Measurements from ENCODE around the gene CPT1C. TPM values are rescaled to one million over a fixed set of nuclear protein-coding genes. Genes with fewer than 3 reads are reported as not detected.
"Not testable (repeated sequence)": the region's sequence is repeated elsewhere in the genome, so short reads cannot be mapped to it uniquely, and the experiment has no call there.

Gene CPT1C
- total and polyA plus RNA-seq, 2 experiments from 2014 or later = 6.2 to 6.8 TPM

DNA sequence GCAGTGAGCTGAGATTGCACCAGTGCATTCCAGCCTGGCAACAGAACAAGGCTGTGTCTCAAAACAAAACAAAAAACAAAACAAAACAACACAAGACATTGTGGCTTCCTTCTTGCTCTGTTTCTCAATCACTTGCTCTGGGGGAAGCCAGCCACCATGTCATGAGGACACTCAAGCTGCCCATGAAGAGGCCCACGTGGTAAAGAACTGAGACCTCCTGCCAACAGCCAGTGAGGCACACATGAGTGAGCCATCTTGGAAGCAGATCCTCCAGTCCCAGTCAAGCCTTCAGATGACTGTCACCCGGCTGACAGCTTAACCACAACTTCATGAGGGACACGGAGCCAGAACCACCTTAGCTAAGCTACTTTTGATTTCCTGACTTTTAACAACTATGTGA lies 25.2 kb downstream of the CPT1C start:
- Histone ChIP-seq H3K9me2 (replicated peaks; ENCODE audit: insufficient read depth) (no peaks in the 10 kb centered on the region), H3K4me1 (ENCODE audit: insufficient read depth) (no peaks in the 10 kb centered on the region), H3K79me2 (no peaks in the 10 kb centered on the region), H3K36me3 (replicated peaks; ENCODE audit: insufficient read depth, low read depth) (no peaks in the 10 kb centered on the region), H3K4me3 (no peak overlapping the region), H3K27me3 (no peaks in the 10 kb centered on the region), H2AFZ (no peak overlapping the region), H3K4me2 (no peak overlapping the region), H3K9me3 (ENCODE audit: low read depth) (no peaks in the 10 kb centered on the region), H3K27ac (no peak overlapping the region), H4K20me1 (ENCODE audit: insufficient read depth, poor library complexity, severe bottlenecking) (no peaks in the 10 kb centered on the region)
- 84% methylated on average over 3 of the region's 3 CpGs for WGBS (ENCODE audit: low lambda C conversion rate, missing lambda C conversion rate)
- DNase-seq (ENCODE audit: low spot score) = no peak
- TF ChIP-seq EZH2phosphoT487 (IDR thresholded peaks at IDR 0.05; ENCODE audit: low read depth, severe bottlenecking, unreplicated experiment) (no peak), EZH2 (IDR thresholded peaks at IDR 0.05; ENCODE audit: borderline replicate concordance) (no peak)
- TF ChIP-seq, protein P1, sequence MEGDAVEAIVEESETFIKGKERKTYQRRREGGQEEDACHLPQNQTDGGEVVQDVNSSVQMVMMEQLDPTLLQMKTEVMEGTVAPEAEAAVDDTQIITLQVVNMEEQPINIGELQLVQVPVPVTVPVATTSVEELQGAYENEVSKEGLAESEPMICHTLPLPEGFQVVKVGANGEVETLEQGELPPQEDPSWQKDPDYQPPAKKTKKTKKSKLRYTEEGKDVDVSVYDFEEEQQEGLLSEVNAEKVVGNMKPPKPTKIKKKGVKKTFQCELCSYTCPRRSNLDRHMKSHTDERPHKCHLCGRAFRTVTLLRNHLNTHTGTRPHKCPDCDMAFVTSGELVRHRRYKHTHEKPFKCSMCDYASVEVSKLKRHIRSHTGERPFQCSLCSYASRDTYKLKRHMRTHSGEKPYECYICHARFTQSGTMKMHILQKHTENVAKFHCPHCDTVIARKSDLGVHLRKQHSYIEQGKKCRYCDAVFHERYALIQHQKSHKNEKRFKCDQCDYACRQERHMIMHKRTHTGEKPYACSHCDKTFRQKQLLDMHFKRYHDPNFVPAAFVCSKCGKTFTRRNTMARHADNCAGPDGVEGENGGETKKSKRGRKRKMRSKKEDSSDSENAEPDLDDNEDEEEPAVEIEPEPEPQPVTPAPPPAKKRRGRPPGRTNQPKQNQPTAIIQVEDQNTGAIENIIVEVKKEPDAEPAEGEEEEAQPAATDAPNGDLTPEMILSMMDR (IDR thresholded peaks at IDR 0.05; ENCODE audit: poor library complexity) = no peak

GRCh38 chr19:49718511-49718910 lies 27.6 kb downstream of the CPT1C start:
- Histone ChIP-seq H3K4me3 (no peak overlapping the region), H3K36me3 (replicated peaks; ENCODE audit: insufficient read depth, low read depth) (no peaks in the 10 kb centered on the region), H3K27ac (no peak overlapping the region), H3K4me1 (ENCODE audit: insufficient read depth) (no peaks in the 10 kb centered on the region), H3K9me3 (ENCODE audit: low read depth) (no peaks in the 10 kb centered on the region), H2AFZ (no peak overlapping the region), H3K27me3 (no peaks in the 10 kb centered on the region), H3K9me2 (replicated peaks; ENCODE audit: insufficient read depth) (no peaks in the 10 kb centered on the region), H3K79me2 (no peaks in the 10 kb centered on the region), H3K4me2 (no peak overlapping the region), H4K20me1 (ENCODE audit: insufficient read depth, poor library complexity, severe bottlenecking) (no peaks in the 10 kb centered on the region)
- no peak for DNase-seq (ENCODE audit: low spot score)
- WGBS (ENCODE audit: low lambda C conversion rate, missing lambda C conversion rate) = 85% methylated on average over 8 of the region's 8 CpGs
- TF ChIP-seq, protein P1 (IDR thresholded peaks at IDR 0.05; ENCODE audit: poor library complexity) = no peak
- TF ChIP-seq EZH2 (IDR thresholded peaks at IDR 0.05; ENCODE audit: borderline replicate concordance) (no peak), EZH2phosphoT487 (IDR thresholded peaks at IDR 0.05; ENCODE audit: low read depth, severe bottlenecking, unreplicated experiment) (no peak)

DNA sequence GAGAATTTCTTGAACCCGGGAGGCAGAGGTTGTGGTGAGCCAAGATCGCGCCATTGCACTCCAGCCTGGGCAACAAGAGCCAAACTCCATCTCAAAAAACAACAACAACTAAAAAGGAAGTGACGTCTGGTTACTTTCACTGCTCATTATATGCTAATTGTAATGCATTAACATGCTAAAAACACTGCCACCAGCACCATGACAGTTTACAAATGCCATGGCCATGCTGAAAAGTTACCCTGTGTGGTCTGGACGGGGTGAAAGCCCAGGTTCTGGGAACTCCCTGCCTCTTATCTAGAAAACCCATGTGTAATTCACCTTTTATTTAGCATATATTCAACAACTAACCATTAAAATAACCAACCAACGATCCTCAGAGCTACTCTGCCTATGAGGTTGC lies 28.1 kb downstream of the CPT1C start:
- 78% methylated on average over 6 of the region's 6 CpGs for WGBS (ENCODE audit: low lambda C conversion rate, missing lambda C conversion rate)
- Histone ChIP-seq H4K20me1 (ENCODE audit: insufficient read depth, poor library complexity, severe bottlenecking) (no peaks in the 10 kb centered on the region), H3K27ac (no peak overlapping the region), H3K9me3 (ENCODE audit: low read depth) (no peaks in the 10 kb centered on the region), H3K4me2 (no peak overlapping the region), H3K36me3 (replicated peaks; ENCODE audit: insufficient read depth, low read depth) (no peaks in the 10 kb centered on the region), H3K4me3 (no peak overlapping the region), H3K4me1 (ENCODE audit: insufficient read depth) (no peaks in the 10 kb centered on the region), H3K79me2 (no peaks in the 10 kb centered on the region), H2AFZ (no peak overlapping the region), H3K9me2 (replicated peaks; ENCODE audit: insufficient read depth) (no peaks in the 10 kb centered on the region), H3K27me3 (no peaks in the 10 kb centered on the region)
- no peak for TF ChIP-seq EZH2 (IDR thresholded peaks at IDR 0.05; ENCODE audit: borderline replicate concordance)
- no peak for TF ChIP-seq EZH2phosphoT487 (IDR thresholded peaks at IDR 0.05; ENCODE audit: low read depth, severe bottlenecking, unreplicated experiment)
- TF ChIP-seq, protein P1 (IDR thresholded peaks at IDR 0.05; ENCODE audit: poor library complexity) = no peak
- no peak for DNase-seq (ENCODE audit: low spot score)

DNA sequence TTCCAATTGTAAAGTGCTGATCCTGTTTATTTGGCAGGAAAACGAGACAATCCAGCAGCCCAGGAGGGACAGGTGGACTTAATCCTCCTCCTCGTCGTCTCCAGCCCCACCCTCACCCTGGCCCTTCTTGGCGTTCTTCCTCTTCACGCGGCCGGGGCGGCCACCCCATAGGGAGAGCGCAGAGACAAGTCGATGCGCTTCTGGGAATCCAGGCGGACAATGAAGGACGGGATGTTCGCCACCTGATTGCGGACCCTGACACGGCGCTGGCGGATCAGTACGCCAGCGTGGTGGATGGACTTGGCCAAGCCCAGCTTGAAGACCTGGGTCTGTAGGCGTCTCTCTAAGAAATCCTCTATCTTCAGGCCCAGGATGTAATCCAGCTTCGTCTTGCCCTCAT lies 28.5 kb downstream of the CPT1C start:
- WGBS (ENCODE audit: low lambda C conversion rate, missing lambda C conversion rate) = 83% methylated on average over 22 of the region's 22 CpGs
- H2AFZ ChIP-seq; H3K9me3 ChIP-seq (ENCODE audit: low read depth); H3K9me2 ChIP-seq (replicated peaks; ENCODE audit: insufficient read depth); H3K36me3 ChIP-seq (replicated peaks; ENCODE audit: insufficient read depth, low read depth); H3K79me2 ChIP-seq; DNase-seq (ENCODE audit: low spot score); H3K4me3 ChIP-seq; H3K27me3 ChIP-seq; H3K27ac ChIP-seq; H3K4me1 ChIP-seq (ENCODE audit: insufficient read depth); H4K20me1 ChIP-seq (ENCODE audit: insufficient read depth, poor library complexity, severe bottlenecking); H3K4me2 ChIP-seq: not testable (repeated sequence)

Measured in hepatocyte (in vitro differentiated cells).